AG09309 (cell line): ENCODE data around the gene PIWIL4.

Source experiments
- DNase-seq: peaks from one replicate; pipeline ENCODE4 v3.0.0-alpha.2; 2010; ENCODE audit warnings: low read depth
- H3K4me3 ChIP-seq: 2 replicates; pipeline ENCODE4 v1.5.1; 2011; ENCODE audit warnings: mild to moderate bottlenecking, low read depth, low read length, moderate library complexity; ENCODE audit not compliant: control insufficient read depth
- CTCF ChIP-seq: IDR thresholded peaks from 2 replicates; pipeline ENCODE4 v1.5.1; 2011; ENCODE audit warnings: mild to moderate bottlenecking, low read depth, low read length, inconsistent platforms; ENCODE audit not compliant: insufficient read depth, control insufficient read depth; ENCODE audit errors: missing control alignments

The PIWIL4 gene

GRCh38 chr11:94537031-94537600, 30.1 kb upstream of the PIWIL4 start:
- TF ChIP-seq CTCF: no peak
- no peak for DNase-seq
- no peak overlapping the region for H3K4me3 ChIP-seq

- no peak for DNase-seq
- no peak overlapping the region for H3K4me3 ChIP-seq
- TF ChIP-seq CTCF: no peak
Observed at GRCh38 chr11:94539420-94539819, 27.7 kb upstream of the PIWIL4 start.

GRCh38 chr11:94543695-94544645, 23.2 kb upstream of the PIWIL4 start, which contains the start of gene FUT4:
Gene FUT4 (plus strand): TSS chr11:94543921. CDS start chr11:94544134, 213 bp downstream.
- H3K4me3 ChIP-seq: peak within 1 kb of the TSS; percentile 48
- no peak for TF ChIP-seq CTCF
- no peak for DNase-seq

- H3K4me3 ChIP-seq: peak overlapping the region; percentile 48
- DNase-seq: no peak
- TF ChIP-seq CTCF: no peak
Observed at GRCh38 chr11:94544646-94545263, 22.4 kb upstream of the PIWIL4 start.

- DNase-seq: no peak
- peak overlapping the region; percentile 48 for H3K4me3 ChIP-seq
- TF ChIP-seq CTCF: no peak
Observed at GRCh38 chr11:94545264-94546161, 21.7 kb upstream of the PIWIL4 start.

- no peak for TF ChIP-seq CTCF
- DNase-seq: no peak
- H3K4me3 ChIP-seq: no peak overlapping the region; the same call in 1 of the 2 replicates
Observed at GRCh38 chr11:94546162-94546470, 21.1 kb upstream of the PIWIL4 start.
